Mammary epithelial cell (primary cell): ENCODE measurements around the gene PTGIS.

Source experiments
- CTCF ChIP-seq, 2 donors: IDR thresholded peaks in 1 of 2; conservative IDR thresholded peaks in 1 of 2; 2 replicates each; pipeline ENCODE4 v1.5.1; 2011 to 2012; ENCODE audit warnings: inconsistent platforms in 2 of 2, low read length in 2 of 2, mild to moderate bottlenecking in 2 of 2, control low read depth in 1 of 2, low read depth in 1 of 2; ENCODE audit not compliant: insufficient read depth in 1 of 2; ENCODE audit errors: extremely low read depth in 1 of 2
- EZH2 ChIP-seq: IDR thresholded peaks from 2 replicates; pipeline ENCODE4 v1.6.1; 2012; ENCODE audit warnings: low read length, inconsistent platforms, borderline replicate concordance

GRCh38 chr20:49573900-49574416 is 6.0 kb upstream of the PTGIS start:
- TF ChIP-seq CTCF (conservative IDR thresholded peaks at IDR 0.05 in 1 of 2, IDR thresholded peaks at IDR 0.05 in 1 of 2; ENCODE audit: extremely low read depth in 1 of 2, insufficient read depth in 1 of 2, low read depth in 1 of 2, low read length in 2 of 2) = no peak
- no peak for TF ChIP-seq EZH2
